Neutrophil (primary cell): Measurements from ENCODE around the gene PLB1.

Experiments
- H3K27ac ChIP-seq: fragments of 200-600 bp; sonication (generic); 2 replicates; pipeline ENCODE4 v1.5.1; 2016; ENCODE audit warnings: mild to moderate bottlenecking, moderate library complexity
- H3K27me3 ChIP-seq: fragments of 200-600 bp; sonication (generic); 2 replicates; pipeline ENCODE4 v1.6.0; 2016; ENCODE audit warnings: mild to moderate bottlenecking
- H3K36me3 ChIP-seq: fragments of 200-600 bp; sonication (generic); 2 replicates; pipeline ENCODE4 v1.5.1; 2017
- H3K4me1 ChIP-seq, 2 experiments: fragments of 200-600 bp in 1 of 2; sonication (generic) in 1 of 2; 1 replicate in 1 of 2; 2 replicates in 1 of 2; pipeline versions ENCODE4 v1.5.1 to v1.6.1; 2013 to 2016; ENCODE audit warnings: low read depth in 1 of 2, low read length in 1 of 2, mild to moderate bottlenecking in 1 of 2, moderate library complexity in 1 of 2; ENCODE audit not compliant: control insufficient read depth in 1 of 2, insufficient read depth in 1 of 2
- H3K4me3 ChIP-seq, 2 experiments: fragments of 200-600 bp in 1 of 2; sonication (generic) in 1 of 2; 1 replicate in 1 of 2; 2 replicates in 1 of 2; pipeline ENCODE4 v1.5.1; 2013 to 2016; ENCODE audit warnings: low read depth in 1 of 2, low read length in 1 of 2, mild to moderate bottlenecking in 1 of 2, moderate library complexity in 1 of 2
- H3K9me3 ChIP-seq: fragments of 200-600 bp; sonication (generic); 2 replicates; pipeline ENCODE4 v1.5.1; 2016
- CTCF ChIP-seq: fragments of 200-600 bp; sonication (generic); IDR thresholded peaks from 2 replicates; pipeline ENCODE4 v1.5.1; 2016; ENCODE audit warnings: antibody characterized with exemption

PLB1 gene

GRCh38 chr2:28673338-28673737 lies 177.5 kb downstream of the PLB1 start:
- no peaks in the 10 kb centered on the region for H3K4me1 ChIP-seq
- H3K27me3 ChIP-seq, result no peaks in the 10 kb centered on the region
- no peaks in the 10 kb centered on the region for H3K9me3 ChIP-seq
- no peaks in the 10 kb centered on the region for H3K36me3 ChIP-seq
- H3K27ac ChIP-seq, result no peak overlapping the region
- H3K4me3 ChIP-seq, result no peak overlapping the region
- no peak for TF ChIP-seq CTCF

GRCh38 chr2:28674062-28674712 lies 178.3 kb downstream of the PLB1 start:
- H3K27me3 ChIP-seq, result no peaks in the 10 kb centered on the region
- H3K4me1 ChIP-seq, result no peaks in the 10 kb centered on the region
- H3K36me3 ChIP-seq, result no peaks in the 10 kb centered on the region
- H3K9me3 ChIP-seq, result no peaks in the 10 kb centered on the region
- no peak for TF ChIP-seq CTCF
- H3K4me3 ChIP-seq, result no peak overlapping the region
- H3K27ac ChIP-seq, result no peak overlapping the region

- H3K27ac ChIP-seq, result no peak overlapping the region
- TF ChIP-seq CTCF, result no peak
- H3K27me3 ChIP-seq, result no peaks in the 10 kb centered on the region
- no peaks in the 10 kb centered on the region for H3K9me3 ChIP-seq
- H3K36me3 ChIP-seq, result no peaks in the 10 kb centered on the region
- H3K4me3 ChIP-seq, result no peak overlapping the region
- no peaks in the 10 kb centered on the region for H3K4me1 ChIP-seq
Observed at GRCh38 chr2:28674713-28675068, 178.8 kb downstream of the PLB1 start.

- Histone ChIP-seq H3K36me3 (no peaks in the 10 kb centered on the region), H3K9me3 (no peaks in the 10 kb centered on the region), H3K27ac (no peak overlapping the region), H3K4me3 (no peak overlapping the region), H3K27me3 (no peaks in the 10 kb centered on the region), H3K4me1 (no peaks in the 10 kb centered on the region)
- TF ChIP-seq CTCF, result no peak
Observed at GRCh38 chr2:28676152-28676835, 180.4 kb downstream of the PLB1 start.

GRCh38 chr2:28678175-28678855 lies 182.5 kb downstream of the PLB1 start:
- Histone ChIP-seq H3K27ac (no peak overlapping the region), H3K4me3 (no peak overlapping the region), H3K4me1 (no peaks in the 10 kb centered on the region), H3K9me3 (no peaks in the 10 kb centered on the region), H3K27me3 (no peaks in the 10 kb centered on the region), H3K36me3 (no peaks in the 10 kb centered on the region)
- no peak for TF ChIP-seq CTCF
